Adrenal gland (tissue), 5 donors: Measurements from ENCODE around the gene PFKFB2.

ENCODE experiments used
- POLR2A ChIP-seq, 2 donors: fragments of 450-650 bp; IDR thresholded peaks; one replicate each; pipeline ENCODE4 v1.6.1; 2017; ENCODE audit warnings: antibody characterized with exemption in 2 of 2, mild to moderate bottlenecking in 2 of 2, moderate library complexity in 1 of 2
- TF ChIP-seq, protein P1 (sequence below), 6 experiments: fragments of 450-650 bp in 4 of 6; fragments of 200-600 bp in 2 of 6; sonication (generic) in 1 of 6; IDR thresholded peaks; 1 replicate in 5 of 6; 2 replicates in 1 of 6; pipeline versions ENCODE4 v1.5.1 to v1.8.0; 2016 to 2021; ENCODE audit warnings: antibody characterized with exemption in 6 of 6, mild to moderate bottlenecking in 2 of 6, moderate library complexity in 1 of 6
- donor health status: DM: no; HTN: no; CAD: no.

DNA sequence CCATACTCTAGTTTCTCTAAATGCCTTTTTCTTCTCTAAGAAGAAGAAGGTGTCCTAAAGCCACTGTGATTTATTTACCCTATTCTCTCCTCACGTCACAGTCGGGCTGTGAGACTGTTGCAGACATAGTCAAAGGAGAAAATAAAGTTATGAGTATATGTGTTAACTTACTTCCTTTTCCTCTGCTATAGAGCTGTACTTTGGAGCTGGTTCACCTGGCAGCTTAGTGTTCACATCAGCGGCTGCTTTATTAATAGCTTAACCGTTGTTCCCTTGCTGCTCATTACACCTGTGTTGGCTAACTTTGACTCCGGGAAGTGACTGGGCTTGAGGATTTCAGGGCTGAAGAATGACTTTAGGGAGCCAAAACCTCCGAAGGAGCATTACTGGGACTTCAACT lies 3.6 kb downstream of the PFKFB2 start:
- TF ChIP-seq, protein P1, sequence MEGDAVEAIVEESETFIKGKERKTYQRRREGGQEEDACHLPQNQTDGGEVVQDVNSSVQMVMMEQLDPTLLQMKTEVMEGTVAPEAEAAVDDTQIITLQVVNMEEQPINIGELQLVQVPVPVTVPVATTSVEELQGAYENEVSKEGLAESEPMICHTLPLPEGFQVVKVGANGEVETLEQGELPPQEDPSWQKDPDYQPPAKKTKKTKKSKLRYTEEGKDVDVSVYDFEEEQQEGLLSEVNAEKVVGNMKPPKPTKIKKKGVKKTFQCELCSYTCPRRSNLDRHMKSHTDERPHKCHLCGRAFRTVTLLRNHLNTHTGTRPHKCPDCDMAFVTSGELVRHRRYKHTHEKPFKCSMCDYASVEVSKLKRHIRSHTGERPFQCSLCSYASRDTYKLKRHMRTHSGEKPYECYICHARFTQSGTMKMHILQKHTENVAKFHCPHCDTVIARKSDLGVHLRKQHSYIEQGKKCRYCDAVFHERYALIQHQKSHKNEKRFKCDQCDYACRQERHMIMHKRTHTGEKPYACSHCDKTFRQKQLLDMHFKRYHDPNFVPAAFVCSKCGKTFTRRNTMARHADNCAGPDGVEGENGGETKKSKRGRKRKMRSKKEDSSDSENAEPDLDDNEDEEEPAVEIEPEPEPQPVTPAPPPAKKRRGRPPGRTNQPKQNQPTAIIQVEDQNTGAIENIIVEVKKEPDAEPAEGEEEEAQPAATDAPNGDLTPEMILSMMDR (IDR thresholded peaks at IDR 0.05), result no peak
- no peak for TF ChIP-seq POLR2A (IDR thresholded peaks at IDR 0.05)
